ENCODE data around the gene RBM8A.

Gene RBM8A

GRCh38 chr1:145960468-145961108 lies 33.3 kb upstream of the RBM8A start:
- peak overlapping the region; percentile 97 for H3K4me3 Mint-ChIP-seq
- H3K36me3 Mint-ChIP-seq (ENCODE audit: low read depth): no peaks in the 10 kb centered on the region
- H3K9me3 Mint-ChIP-seq: no peaks in the 10 kb centered on the region
- H3K27ac Mint-ChIP-seq: peak overlapping the region; percentile 90
- H3K27me3 Mint-ChIP-seq: no peaks in the 10 kb centered on the region
- peaks cover 64% of the 10 kb centered on the region for H3K4me1 Mint-ChIP-seq (ENCODE audit: low read depth)

DNA sequence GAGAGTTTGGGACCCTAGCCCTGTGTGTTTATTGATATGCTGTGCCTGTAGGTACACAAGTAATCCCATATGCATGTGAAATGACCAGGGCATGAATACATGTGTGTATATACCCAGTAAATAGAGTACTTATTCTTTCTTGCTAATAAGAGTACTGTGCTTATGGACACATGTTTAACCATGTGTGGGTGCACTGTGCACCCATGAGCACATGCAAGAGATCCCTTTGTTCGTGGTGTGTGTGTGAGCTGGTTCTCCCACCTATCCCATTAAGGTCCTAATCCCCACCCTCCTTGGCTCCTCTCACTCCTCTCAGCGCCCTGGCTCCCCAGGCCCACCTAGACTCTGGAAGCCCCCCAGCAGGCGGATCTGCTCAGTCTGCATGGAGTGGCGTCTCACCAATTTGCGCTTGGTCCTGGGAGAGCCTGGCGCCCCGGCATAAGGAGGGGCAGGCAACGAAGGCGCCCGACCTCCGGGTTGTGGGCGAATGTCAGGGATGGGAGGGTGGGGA lies 32.7 kb upstream of the RBM8A start:
- no peaks in the 10 kb centered on the region for H3K9me3 Mint-ChIP-seq
- H3K4me3 Mint-ChIP-seq: peak overlapping the region; percentile 97
- H3K27me3 Mint-ChIP-seq: no peaks in the 10 kb centered on the region
- H3K27ac Mint-ChIP-seq: no peak overlapping the region
- H3K36me3 Mint-ChIP-seq (ENCODE audit: low read depth): no peaks in the 10 kb centered on the region
- H3K4me1 Mint-ChIP-seq (ENCODE audit: low read depth): peaks cover 65% of the 10 kb centered on the region

GRCh38 chr1:145959333-145959732 lies 32.0 kb upstream of the RBM8A start:
- peak overlapping the region; percentile 9 for H3K27ac Mint-ChIP-seq
- H3K36me3 Mint-ChIP-seq (ENCODE audit: low read depth): peaks cover 3% of the 10 kb centered on the region
- H3K9me3 Mint-ChIP-seq: no peaks in the 10 kb centered on the region
- H3K4me3 Mint-ChIP-seq: peak overlapping the region; percentile 97
- no peaks in the 10 kb centered on the region for H3K27me3 Mint-ChIP-seq
- H3K4me1 Mint-ChIP-seq (ENCODE audit: low read depth): peaks cover 70% of the 10 kb centered on the region

DNA sequence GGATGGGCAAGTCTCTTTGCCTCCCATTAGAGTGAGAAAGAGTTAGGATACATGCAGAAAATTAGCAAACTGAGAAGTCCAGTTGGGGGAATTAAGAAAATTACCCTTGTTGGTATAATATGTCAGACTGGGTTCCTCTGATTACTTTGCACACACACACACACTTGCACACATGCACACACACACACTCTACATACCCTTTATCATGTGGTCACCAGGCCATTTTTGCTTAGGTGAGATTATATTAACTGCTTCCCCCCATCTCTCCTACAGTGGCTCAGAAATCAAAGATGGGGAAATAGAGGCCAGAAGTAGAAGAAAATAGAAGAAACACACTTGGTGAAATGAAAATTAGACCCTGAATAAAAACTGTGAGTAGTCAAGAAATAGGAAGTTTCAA lies 31.4 kb upstream of the RBM8A start:
- Mint-ChIP-seq H3K4me1 (ENCODE audit: low read depth) (peaks cover 70% of the 10 kb centered on the region), H3K36me3 (ENCODE audit: low read depth) (peaks cover 4% of the 10 kb centered on the region), H3K9me3 (no peaks in the 10 kb centered on the region), H3K27me3 (no peaks in the 10 kb centered on the region), H3K4me3 (peak overlapping the region; percentile 31), H3K27ac (no peak overlapping the region)

- H3K27ac Mint-ChIP-seq: peak within 1 kb of the TSS; percentile 82
- peaks cover 4% of the 10 kb centered on the region for H3K36me3 Mint-ChIP-seq (ENCODE audit: low read depth)
- H3K4me3 Mint-ChIP-seq: peak within 1 kb of the TSS; percentile 87
- H3K9me3 Mint-ChIP-seq: no peaks in the 10 kb centered on the region
- H3K4me1 Mint-ChIP-seq (ENCODE audit: low read depth): peaks cover 60% of the 10 kb centered on the region
- H3K27me3 Mint-ChIP-seq: no peaks in the 10 kb centered on the region
These were observed 30.4 kb upstream of the RBM8A start, which contains the start of gene LIX1L for GRCh38 chr1:145957443-145958319. Gene LIX1L (minus strand): TSS chr1:145958017. CDS start chr1:145957927, 90 bp downstream.

DNA sequence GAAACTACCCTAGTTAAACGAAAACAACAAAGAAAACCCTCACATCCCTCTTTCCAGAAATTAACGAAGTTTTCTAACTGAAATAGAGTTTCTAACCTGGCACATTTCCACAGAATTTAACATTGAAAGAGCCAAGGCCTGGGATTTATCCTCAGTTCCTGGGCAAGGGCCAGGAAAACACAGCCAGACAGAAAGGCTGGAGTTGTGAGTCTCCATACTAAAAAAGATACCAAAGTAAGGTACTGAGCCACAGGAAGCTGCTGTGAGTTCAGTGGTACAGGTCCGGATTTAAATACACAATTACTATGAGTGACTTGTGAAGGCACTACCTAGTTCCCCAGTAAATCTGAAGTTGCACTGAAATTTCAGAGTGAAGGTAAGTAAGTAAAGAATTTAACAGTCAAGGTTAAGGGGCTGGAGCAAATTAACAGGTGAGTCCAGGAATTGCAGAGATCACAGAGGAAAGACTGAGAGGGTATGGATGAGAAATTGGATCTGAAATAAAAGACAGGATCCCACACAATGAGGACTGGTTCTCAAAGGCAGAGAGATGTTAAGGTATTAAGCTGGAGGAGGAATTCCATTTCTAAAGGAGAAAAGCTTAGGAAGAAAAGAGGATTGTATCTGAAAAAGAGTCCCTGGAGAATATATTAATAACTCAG lies 29.6 kb upstream of the RBM8A start:
- Mint-ChIP-seq H3K27me3 (no peaks in the 10 kb centered on the region), H3K9me3 (no peaks in the 10 kb centered on the region), H3K36me3 (ENCODE audit: low read depth) (peaks cover 8% of the 10 kb centered on the region), H3K4me3 (peak overlapping the region; percentile 87), H3K4me1 (ENCODE audit: low read depth) (peaks cover 64% of the 10 kb centered on the region), H3K27ac (peak overlapping the region; percentile 77)

- Mint-ChIP-seq H3K4me1 (ENCODE audit: low read depth) (peaks cover 70% of the 10 kb centered on the region), H3K27ac (peak overlapping the region; percentile 77), H3K27me3 (no peaks in the 10 kb centered on the region), H3K9me3 (no peaks in the 10 kb centered on the region), H3K36me3 (ENCODE audit: low read depth) (peaks cover 14% of the 10 kb centered on the region), H3K4me3 (peak overlapping the region; percentile 87)
These were observed 29.1 kb upstream of the RBM8A start for GRCh38 chr1:145956361-145956760.

DNA sequence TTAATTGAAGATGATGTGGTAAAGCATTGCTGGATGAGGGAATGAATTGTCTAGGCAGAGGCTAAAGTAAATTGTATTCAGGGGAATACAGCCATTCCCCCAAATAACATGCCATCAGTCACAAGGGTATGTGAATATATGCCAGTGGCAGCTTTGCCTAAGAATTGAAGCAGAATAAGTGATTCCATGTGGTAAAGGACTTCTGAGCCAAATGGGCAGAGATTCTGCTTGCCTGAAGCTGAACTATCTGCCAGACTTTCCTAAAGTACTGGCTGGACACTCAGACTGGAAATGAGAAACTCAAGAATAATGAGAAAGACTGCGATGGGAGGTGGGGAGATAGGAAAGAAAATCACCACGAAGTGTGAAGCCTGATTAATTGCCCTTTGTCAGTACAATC lies 28.2 kb upstream of the RBM8A start:
- H3K9me3 Mint-ChIP-seq: no peaks in the 10 kb centered on the region
- H3K36me3 Mint-ChIP-seq (ENCODE audit: low read depth): peaks cover 17% of the 10 kb centered on the region
- peak overlapping the region; percentile 87 for H3K4me3 Mint-ChIP-seq
- H3K27me3 Mint-ChIP-seq: no peaks in the 10 kb centered on the region
- H3K27ac Mint-ChIP-seq: no peak overlapping the region
- H3K4me1 Mint-ChIP-seq (ENCODE audit: low read depth): peaks cover 74% of the 10 kb centered on the region

DNA sequence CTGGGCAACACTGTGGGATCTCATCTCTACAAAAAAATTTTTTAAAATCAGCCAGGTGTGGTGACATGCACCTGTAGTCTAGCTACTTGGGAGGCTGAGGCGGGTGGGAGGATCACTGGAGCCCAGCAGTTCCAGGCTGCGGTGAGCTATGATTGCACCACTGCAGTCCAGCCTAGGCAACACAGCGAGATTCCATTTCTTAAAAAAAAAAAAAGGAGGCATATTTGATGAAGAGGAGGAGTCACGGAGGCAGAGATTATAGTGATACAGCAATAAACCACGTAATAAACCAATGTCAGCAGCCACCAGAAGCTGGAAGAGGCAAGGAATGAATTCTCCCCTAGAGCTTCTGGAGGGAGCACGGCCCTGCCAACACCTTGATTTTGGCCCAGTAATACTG lies 26.6 kb upstream of the RBM8A start:
- Mint-ChIP-seq H3K27me3 (no peaks in the 10 kb centered on the region), H3K4me1 (ENCODE audit: low read depth) (peaks cover 70% of the 10 kb centered on the region), H3K4me3 (no peak overlapping the region), H3K27ac (no peak overlapping the region), H3K36me3 (ENCODE audit: low read depth) (peaks cover 26% of the 10 kb centered on the region), H3K9me3 (no peaks in the 10 kb centered on the region)

- Mint-ChIP-seq H3K4me3 (no peak overlapping the region), H3K36me3 (ENCODE audit: low read depth) (peaks cover 26% of the 10 kb centered on the region), H3K4me1 (ENCODE audit: low read depth) (peaks cover 61% of the 10 kb centered on the region), H3K9me3 (no peaks in the 10 kb centered on the region), H3K27ac (no peak overlapping the region), H3K27me3 (no peaks in the 10 kb centered on the region)
These were observed 25.6 kb upstream of the RBM8A start for GRCh38 chr1:145952903-145953302.

- H3K36me3 Mint-ChIP-seq (ENCODE audit: low read depth): peaks cover 35% of the 10 kb centered on the region
- no peak overlapping the region for H3K27ac Mint-ChIP-seq
- H3K4me3 Mint-ChIP-seq: no peak overlapping the region
- H3K4me1 Mint-ChIP-seq (ENCODE audit: low read depth): peaks cover 57% of the 10 kb centered on the region
- H3K9me3 Mint-ChIP-seq: no peaks in the 10 kb centered on the region
- H3K27me3 Mint-ChIP-seq: no peaks in the 10 kb centered on the region
These were observed 24.2 kb upstream of the RBM8A start for GRCh38 chr1:145951526-145951925.

- Mint-ChIP-seq H3K27ac (no peak overlapping the region), H3K4me3 (no peak overlapping the region), H3K36me3 (ENCODE audit: low read depth) (peaks cover 38% of the 10 kb centered on the region)
These were observed 21.9 kb upstream of the RBM8A start for GRCh38 chr1:145949219-145949618.

DNA sequence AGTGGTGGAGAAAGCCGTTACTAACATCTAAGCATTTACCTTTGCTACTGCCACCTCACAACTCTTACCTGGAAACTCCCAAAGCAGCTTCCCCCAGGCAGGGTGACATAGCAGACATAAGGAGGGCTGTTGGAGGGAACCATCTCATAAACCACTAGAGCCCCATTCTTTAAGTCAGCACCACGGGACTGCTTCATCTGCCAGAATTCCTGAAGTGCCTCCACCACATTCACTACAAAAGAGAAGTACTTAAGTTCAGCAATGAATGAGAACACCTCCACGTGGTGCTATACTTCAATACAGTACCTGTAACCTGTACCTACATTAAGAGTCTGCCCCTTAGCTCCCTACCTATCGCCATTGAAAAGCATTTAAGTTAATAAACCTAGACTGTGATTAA lies 20.3 kb upstream of the RBM8A start:
- H3K27ac Mint-ChIP-seq: no peak overlapping the region
- peaks cover 29% of the 10 kb centered on the region for H3K4me1 Mint-ChIP-seq (ENCODE audit: low read depth)
- no peaks in the 10 kb centered on the region for H3K27me3 Mint-ChIP-seq
- no peaks in the 10 kb centered on the region for H3K9me3 Mint-ChIP-seq
- no peak overlapping the region for H3K4me3 Mint-ChIP-seq
- peaks cover 49% of the 10 kb centered on the region for H3K36me3 Mint-ChIP-seq (ENCODE audit: low read depth)

More at GRCh38 chr1:145949219-145949618, 21.9 kb upstream of the RBM8A start:
- H3K4me1 Mint-ChIP-seq (ENCODE audit: low read depth): peaks cover 34% of the 10 kb centered on the region
- no peaks in the 10 kb centered on the region for H3K9me3 Mint-ChIP-seq
- no peaks in the 10 kb centered on the region for H3K27me3 Mint-ChIP-seq

- H3K27me3 Mint-ChIP-seq: no peaks in the 10 kb centered on the region
- H3K4me1 Mint-ChIP-seq (ENCODE audit: low read depth): peaks cover 20% of the 10 kb centered on the region
- H3K36me3 Mint-ChIP-seq (ENCODE audit: low read depth): peaks cover 48% of the 10 kb centered on the region
- H3K9me3 Mint-ChIP-seq: no peaks in the 10 kb centered on the region
- no peak overlapping the region for H3K27ac Mint-ChIP-seq
- H3K4me3 Mint-ChIP-seq: no peak overlapping the region
These were observed 19.2 kb upstream of the RBM8A start for GRCh38 chr1:145946477-145946986.

All from stimulated activated naive CD8-positive, alpha-beta T cell treated with anti-CD3 and anti-CD28 coated beads, Interleukin-15, Interleukin-2, amounts not matched to agents 100 ng/mL and 50 ng/mL, for 24 hours (primary cell).